GM21360 (cell line): Measurements from ENCODE around the gene RBFOX1.

Experiments used
- ATAC-seq: cut with Tn5 transposase; IDR thresholded peaks from one replicate; pipeline ENCODE4 v1.9.1; 2021; ENCODE audit warnings: mild to moderate bottlenecking, moderate library complexity; ENCODE audit not compliant: unreplicated experiment

RBFOX1 gene

DNA sequence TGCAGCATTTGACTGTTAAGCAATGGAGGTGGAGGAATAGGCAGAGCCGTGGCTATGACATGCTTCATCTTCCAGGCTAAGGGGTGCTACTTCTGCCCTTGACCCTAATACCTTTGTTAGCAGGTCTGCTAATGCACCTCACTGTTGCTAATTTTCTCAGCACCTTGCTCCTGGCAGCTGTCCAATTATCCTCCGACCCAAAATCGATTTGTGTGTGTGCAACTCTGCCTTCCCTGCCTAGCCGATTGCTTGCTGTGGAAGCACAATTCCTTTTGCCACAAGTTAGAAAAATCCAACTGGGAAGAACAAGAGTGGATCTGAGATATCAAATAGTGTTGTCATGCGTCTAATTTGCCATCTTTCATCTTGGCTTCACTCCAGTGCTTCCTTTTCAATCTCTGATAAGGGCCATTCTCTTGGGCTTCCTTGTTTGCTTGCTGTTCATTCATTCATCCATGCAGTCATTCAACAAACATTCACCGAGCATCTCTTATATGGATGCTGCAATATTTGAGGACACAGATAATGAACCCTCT is 422.8 kb downstream of the RBFOX1 start:
- no peak for ATAC-seq
